Measurements from ENCODE around the gene CSK.

The CSK gene

DNA sequence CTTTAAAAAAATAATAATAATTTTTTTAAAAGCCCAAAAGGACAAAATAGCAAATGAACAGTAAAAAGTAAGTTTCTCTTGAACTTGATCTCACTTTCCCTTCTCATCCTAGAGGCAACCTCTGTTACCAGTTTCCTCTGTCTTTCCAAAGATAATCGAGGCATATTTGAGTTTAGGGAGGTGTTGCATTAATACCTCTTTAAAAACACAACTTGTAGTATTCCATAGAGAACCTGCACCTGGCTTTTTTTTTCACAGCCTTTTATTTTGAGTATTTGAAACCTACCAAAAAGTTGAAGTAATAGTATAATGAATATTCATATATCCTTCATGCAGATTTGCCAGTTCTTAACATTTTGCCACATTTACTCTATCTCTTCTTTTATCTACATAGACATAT lies 9.1 kb downstream of the CSK start:
- TF ChIP-seq SIN3A (IDR thresholded peaks at IDR 0.05; ENCODE audit: borderline replicate concordance, insufficient read depth, low read length) (no peak), POLR2AphosphoS5 (IDR thresholded peaks at IDR 0.05; ENCODE audit: low read depth, low read length) (no peak)

DNA sequence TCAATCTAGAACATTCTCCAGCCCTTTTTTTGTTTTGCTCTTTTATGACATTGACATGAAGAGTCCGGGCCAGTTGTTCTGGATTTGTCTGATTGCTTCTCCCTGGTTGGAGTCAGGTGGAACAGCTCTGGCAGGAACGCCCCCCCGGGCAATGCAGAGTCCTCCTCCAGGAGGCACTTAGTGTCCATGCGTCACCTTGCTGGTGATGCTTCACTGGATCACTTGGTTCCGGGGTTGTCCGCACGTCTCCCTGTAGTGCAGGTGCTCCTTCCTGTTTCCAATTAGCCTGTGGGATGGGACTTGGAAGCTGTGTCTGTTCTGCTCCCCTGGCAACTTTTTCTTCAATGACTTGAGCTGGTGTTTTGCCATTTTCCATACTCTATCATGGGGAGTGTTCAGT lies 9.8 kb downstream of the CSK start:
- no peak for TF ChIP-seq POLR2AphosphoS5 (IDR thresholded peaks at IDR 0.05; ENCODE audit: low read depth, low read length)
- TF ChIP-seq SIN3A (IDR thresholded peaks at IDR 0.05; ENCODE audit: borderline replicate concordance, insufficient read depth, low read length): no peak
- TF ChIP-seq FOXP2 (optimal IDR thresholded peaks at IDR 0.05; ENCODE audit: borderline replicate concordance, extremely low read depth, extremely low read length, insufficient read depth): no peak
- TF ChIP-seq TAF1 (IDR thresholded peaks at IDR 0.05; ENCODE audit: borderline replicate concordance, insufficient read depth, low read length): no peak
- TF ChIP-seq, protein P1, sequence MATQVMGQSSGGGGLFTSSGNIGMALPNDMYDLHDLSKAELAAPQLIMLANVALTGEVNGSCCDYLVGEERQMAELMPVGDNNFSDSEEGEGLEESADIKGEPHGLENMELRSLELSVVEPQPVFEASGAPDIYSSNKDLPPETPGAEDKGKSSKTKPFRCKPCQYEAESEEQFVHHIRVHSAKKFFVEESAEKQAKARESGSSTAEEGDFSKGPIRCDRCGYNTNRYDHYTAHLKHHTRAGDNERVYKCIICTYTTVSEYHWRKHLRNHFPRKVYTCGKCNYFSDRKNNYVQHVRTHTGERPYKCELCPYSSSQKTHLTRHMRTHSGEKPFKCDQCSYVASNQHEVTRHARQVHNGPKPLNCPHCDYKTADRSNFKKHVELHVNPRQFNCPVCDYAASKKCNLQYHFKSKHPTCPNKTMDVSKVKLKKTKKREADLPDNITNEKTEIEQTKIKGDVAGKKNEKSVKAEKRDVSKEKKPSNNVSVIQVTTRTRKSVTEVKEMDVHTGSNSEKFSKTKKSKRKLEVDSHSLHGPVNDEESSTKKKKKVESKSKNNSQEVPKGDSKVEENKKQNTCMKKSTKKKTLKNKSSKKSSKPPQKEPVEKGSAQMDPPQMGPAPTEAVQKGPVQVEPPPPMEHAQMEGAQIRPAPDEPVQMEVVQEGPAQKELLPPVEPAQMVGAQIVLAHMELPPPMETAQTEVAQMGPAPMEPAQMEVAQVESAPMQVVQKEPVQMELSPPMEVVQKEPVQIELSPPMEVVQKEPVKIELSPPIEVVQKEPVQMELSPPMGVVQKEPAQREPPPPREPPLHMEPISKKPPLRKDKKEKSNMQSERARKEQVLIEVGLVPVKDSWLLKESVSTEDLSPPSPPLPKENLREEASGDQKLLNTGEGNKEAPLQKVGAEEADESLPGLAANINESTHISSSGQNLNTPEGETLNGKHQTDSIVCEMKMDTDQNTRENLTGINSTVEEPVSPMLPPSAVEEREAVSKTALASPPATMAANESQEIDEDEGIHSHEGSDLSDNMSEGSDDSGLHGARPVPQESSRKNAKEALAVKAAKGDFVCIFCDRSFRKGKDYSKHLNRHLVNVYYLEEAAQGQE (IDR thresholded peaks at IDR 0.05; ENCODE audit: insufficient read depth in 1 of 2, low read depth in 2 of 2, low read length in 2 of 2): no peak

DNA sequence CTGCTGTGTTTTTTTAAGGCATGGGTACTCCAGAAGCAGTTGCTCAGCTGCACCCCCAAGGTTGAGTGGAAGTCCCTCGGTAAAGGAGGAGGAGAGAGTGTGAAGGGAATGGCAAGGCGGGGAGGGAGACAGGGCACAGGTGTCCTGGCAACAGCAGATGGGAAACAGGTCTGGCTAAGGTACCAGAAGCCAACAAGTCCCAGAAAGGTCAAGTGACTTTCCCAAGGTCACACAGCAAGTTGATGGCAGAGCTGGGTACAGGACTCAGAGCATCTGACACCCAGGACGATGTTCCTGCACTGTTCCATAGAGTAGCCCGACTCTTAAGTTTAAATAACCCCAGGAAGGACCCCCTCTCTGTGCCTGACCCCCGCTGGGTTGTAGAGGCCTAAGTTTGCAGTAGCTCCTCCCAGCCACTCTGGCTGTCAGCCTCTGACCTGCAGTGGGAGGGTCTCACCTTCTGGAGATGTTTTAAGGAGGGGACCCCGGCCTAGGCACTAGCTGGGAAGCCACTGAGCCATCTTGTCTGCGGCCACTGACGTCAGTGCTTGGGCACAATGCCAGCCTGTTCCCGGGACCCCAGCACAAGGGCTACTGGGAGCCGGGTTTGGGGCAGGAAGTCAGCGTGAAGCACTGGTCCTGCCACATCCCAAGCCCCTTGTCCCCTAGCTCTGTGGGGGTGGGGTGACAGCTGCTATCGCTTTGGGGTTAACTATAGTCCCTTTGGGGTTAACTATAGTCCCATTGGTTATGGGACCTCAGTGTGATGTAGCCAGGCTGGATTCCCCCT lies 10.5 kb downstream of the CSK start:
- TF ChIP-seq, protein P1 (IDR thresholded peaks at IDR 0.05; ENCODE audit: insufficient read depth in 1 of 2, low read depth in 2 of 2, low read length in 2 of 2): no peak

DNA sequence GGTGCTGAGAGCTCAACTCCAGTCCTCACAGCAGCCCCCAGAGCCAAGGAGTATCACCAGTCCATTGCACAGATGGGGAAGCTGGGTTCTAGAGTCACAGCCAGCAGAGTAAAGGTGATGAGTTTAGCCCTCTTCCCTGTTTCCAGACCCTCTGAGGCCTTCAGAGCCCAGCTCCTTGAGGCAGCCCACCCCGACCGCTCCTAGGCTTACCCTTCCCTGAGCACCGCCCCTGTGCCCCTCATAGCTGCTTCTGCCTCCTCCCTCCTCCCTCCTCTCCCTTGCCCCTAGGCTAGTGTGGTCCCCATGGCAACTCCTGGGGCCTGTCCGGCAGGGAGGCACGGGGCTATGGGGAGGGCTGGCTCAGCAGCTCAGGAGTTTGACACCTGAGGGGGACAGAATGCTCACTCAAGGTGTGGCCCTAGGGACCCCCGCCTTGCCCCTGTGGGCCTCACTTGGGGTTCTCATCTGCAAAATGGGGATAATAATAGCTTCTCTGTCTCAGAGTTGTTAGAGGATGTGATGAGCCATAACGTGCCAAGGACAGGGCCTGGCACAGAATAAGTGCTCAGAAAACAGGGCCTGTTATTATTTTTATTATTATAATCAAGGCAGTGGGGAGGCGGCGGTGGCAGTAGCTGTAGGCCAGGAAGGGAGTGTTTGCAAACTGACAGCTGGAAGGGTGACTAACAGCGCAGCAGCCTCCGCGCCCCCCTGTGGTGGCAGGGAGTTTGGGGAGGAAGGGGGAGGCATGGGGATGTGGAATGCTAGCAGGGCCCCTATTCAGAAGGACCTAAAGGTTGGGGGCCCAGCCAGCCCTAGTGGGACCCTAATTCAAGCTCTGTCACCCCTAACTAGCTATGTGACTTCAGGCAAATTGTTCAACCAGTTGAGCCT lies 11.5 kb downstream of the CSK start:
- TF ChIP-seq TAF1 (IDR thresholded peaks at IDR 0.05; ENCODE audit: borderline replicate concordance, insufficient read depth, low read length): no peak
- no peak for TF ChIP-seq FOXP2 (optimal IDR thresholded peaks at IDR 0.05; ENCODE audit: borderline replicate concordance, extremely low read depth, extremely low read length, insufficient read depth)
- no peak for TF ChIP-seq SIN3A (IDR thresholded peaks at IDR 0.05; ENCODE audit: borderline replicate concordance, insufficient read depth, low read length)
- no peak for TF ChIP-seq POLR2AphosphoS5 (IDR thresholded peaks at IDR 0.05; ENCODE audit: low read depth, low read length)
- TF ChIP-seq, protein P1 (IDR thresholded peaks at IDR 0.05; ENCODE audit: insufficient read depth in 1 of 2, low read depth in 2 of 2, low read length in 2 of 2): no peak

DNA sequence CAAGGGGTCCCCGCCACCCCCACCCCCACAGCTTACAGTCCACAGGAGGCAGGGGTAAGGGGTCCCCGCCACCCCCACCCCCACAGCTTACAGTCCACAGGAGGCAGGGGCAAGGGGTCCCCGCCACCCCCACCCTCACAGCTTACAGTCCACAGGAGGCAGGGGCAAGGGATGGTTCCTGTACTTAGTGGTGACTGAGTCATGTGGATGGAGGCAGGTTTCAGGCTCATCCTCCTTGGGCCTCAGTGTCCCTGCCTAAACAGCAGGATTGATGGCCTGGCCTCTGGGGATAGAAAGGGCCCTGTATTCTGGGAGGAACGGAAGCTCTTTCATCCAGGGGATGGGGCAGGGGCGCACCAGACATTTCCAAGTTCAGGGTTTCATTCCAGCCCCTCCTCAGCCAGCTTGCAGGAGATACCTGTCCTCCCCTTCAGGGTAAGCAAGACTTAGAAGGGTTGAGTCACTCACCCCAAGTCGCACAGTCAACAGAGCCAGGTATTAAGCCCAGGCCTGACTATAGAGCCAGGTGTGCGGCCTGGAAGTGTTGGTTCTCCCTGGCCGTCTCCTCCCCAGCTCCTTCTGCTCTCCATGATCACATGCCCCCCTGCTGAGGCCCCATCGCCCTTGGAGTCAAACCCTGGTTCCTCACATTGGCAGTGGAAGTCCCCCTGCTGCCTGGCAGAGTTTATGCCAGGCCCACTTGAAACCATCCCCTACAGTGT lies 12.5 kb downstream of the CSK start:
- no peak for TF ChIP-seq TAF1 (IDR thresholded peaks at IDR 0.05; ENCODE audit: borderline replicate concordance, insufficient read depth, low read length)
- no peak for TF ChIP-seq FOXP2 (optimal IDR thresholded peaks at IDR 0.05; ENCODE audit: borderline replicate concordance, extremely low read depth, extremely low read length, insufficient read depth)
- no peak for TF ChIP-seq POLR2AphosphoS5 (IDR thresholded peaks at IDR 0.05; ENCODE audit: low read depth, low read length)
- TF ChIP-seq SIN3A (IDR thresholded peaks at IDR 0.05; ENCODE audit: borderline replicate concordance, insufficient read depth, low read length): no peak

All from PFSK-1 (cell line).